Activated CD4-positive, alpha-beta memory T cell treated with anti-CD3 and anti-CD28 coated beads, Interleukin-2, amount 10 ng/mL, durations not matched to agents 7 days and 5 days (primary cell): ENCODE measurements around the gene PAK4. TPM values are rescaled to one million over a fixed set of nuclear protein-coding genes. Genes with fewer than 3 reads are reported as not detected.

Experiments
- CTCF ChIA-PET: fragments of 350-600 bp; sonication (Branson Sonifier 250); formaldehyde crosslinking; loops from one replicate; lab custom pipeline; 2021; ENCODE audit warnings: antibody characterized with exemption, inconsistent platforms; lab: Charles Lee
- POLR2A ChIA-PET: fragments of 350-600 bp; sonication (Branson Sonifier 250); formaldehyde crosslinking; loops from one replicate; lab custom pipeline; 2021; ENCODE audit warnings: antibody characterized with exemption; lab: Charles Lee
- DNase-seq: peaks from one replicate; pipeline ENCODE4 v3.0.0-alpha.2; 2020
- H3K27ac Mint-ChIP-seq: one replicate; pipeline ENCODE4 v1.8.0; 2021; ENCODE audit warnings: mild to moderate bottlenecking, mixed read lengths
- H3K27me3 Mint-ChIP-seq: one replicate; pipeline ENCODE4 v1.8.0; 2021; ENCODE audit warnings: mixed read lengths
- H3K36me3 Mint-ChIP-seq: one replicate; pipeline ENCODE4 v1.8.0; 2021; ENCODE audit warnings: low read depth, mixed read lengths
- H3K4me1 Mint-ChIP-seq: one replicate; pipeline ENCODE4 v1.8.0; 2021; ENCODE audit warnings: mixed read lengths
- H3K4me3 Mint-ChIP-seq: one replicate; pipeline ENCODE4 v1.8.0; 2021; ENCODE audit warnings: mild to moderate bottlenecking, mixed read lengths
- H3K9me3 Mint-ChIP-seq: one replicate; pipeline ENCODE4 v1.8.0; 2021; ENCODE audit warnings: mixed read lengths
- total RNA-seq, 2 experiments: library from RNA; stranded (reverse); gene quantifications; one replicate each; pipeline ENCODE4 v1.2.3, GENCODE V29; 2021

The PAK4 gene
- total RNA-seq, 2 experiments from 2014 or later: 16.2 to 19.6 TPM

GRCh38 chr19:39168258-39169142 is 42.9 kb downstream of the PAK4 start:
- H3K9me3 Mint-ChIP-seq: no peaks in the 10 kb centered on the region
- ChIA-PET CTCF (no interaction called here), POLR2A (no interaction called here)
- no peak overlapping the region for H3K4me3 Mint-ChIP-seq
- H3K36me3 Mint-ChIP-seq: no peaks in the 10 kb centered on the region
- DNase-seq: no peak
- no peaks in the 10 kb centered on the region for H3K27me3 Mint-ChIP-seq
- no peaks in the 10 kb centered on the region for H3K4me1 Mint-ChIP-seq
- no peak overlapping the region for H3K27ac Mint-ChIP-seq

GRCh38 chr19:39169143-39169810 is 43.7 kb downstream of the PAK4 start:
- no peak for DNase-seq
- ChIA-PET POLR2A (no interaction called here), CTCF (no interaction called here)
- H3K36me3 Mint-ChIP-seq: no peaks in the 10 kb centered on the region
- no peaks in the 10 kb centered on the region for H3K9me3 Mint-ChIP-seq
- no peaks in the 10 kb centered on the region for H3K4me1 Mint-ChIP-seq
- no peaks in the 10 kb centered on the region for H3K27me3 Mint-ChIP-seq
- H3K4me3 Mint-ChIP-seq: no peak overlapping the region
- no peak overlapping the region for H3K27ac Mint-ChIP-seq

GRCh38 chr19:39170386-39171231 is 45.0 kb downstream of the PAK4 start:
- H3K27me3 Mint-ChIP-seq: no peaks in the 10 kb centered on the region
- H3K4me1 Mint-ChIP-seq: no peaks in the 10 kb centered on the region
- H3K36me3 Mint-ChIP-seq: no peaks in the 10 kb centered on the region
- ChIA-PET POLR2A (no interaction called here), CTCF (no interaction called here)
- DNase-seq: no peak
- no peak overlapping the region for H3K27ac Mint-ChIP-seq
- H3K4me3 Mint-ChIP-seq: no peak overlapping the region
- no peaks in the 10 kb centered on the region for H3K9me3 Mint-ChIP-seq

- ChIA-PET CTCF (no interaction called here), POLR2A (no interaction called here)
Measured at GRCh38 chr19:39171479-39172465, 46.2 kb downstream of the PAK4 start.

GRCh38 chr19:39172700-39173501 is 47.3 kb downstream of the PAK4 start:
- POLR2A ChIA-PET: no interaction called here
- Mint-ChIP-seq H3K4me3 (no peak overlapping the region), H3K9me3 (no peaks in the 10 kb centered on the region), H3K27ac (no peak overlapping the region), H3K36me3 (no peaks in the 10 kb centered on the region), H3K4me1 (no peaks in the 10 kb centered on the region), H3K27me3 (no peaks in the 10 kb centered on the region)
- no peak for DNase-seq
- CTCF ChIA-PET: no interaction called here

More at GRCh38 chr19:39171479-39172465, 46.2 kb downstream of the PAK4 start:
- Mint-ChIP-seq H3K9me3 (no peaks in the 10 kb centered on the region), H3K27ac (no peak overlapping the region), H3K27me3 (no peaks in the 10 kb centered on the region), H3K4me1 (no peaks in the 10 kb centered on the region), H3K4me3 (no peak overlapping the region), H3K36me3 (no peaks in the 10 kb centered on the region)
- no peak for DNase-seq

- Mint-ChIP-seq H3K4me1 (no peaks in the 10 kb centered on the region), H3K4me3 (no peak overlapping the region), H3K36me3 (no peaks in the 10 kb centered on the region), H3K9me3 (no peaks in the 10 kb centered on the region), H3K27ac (no peak overlapping the region), H3K27me3 (no peaks in the 10 kb centered on the region)
- ChIA-PET POLR2A (no interaction called here), CTCF (no interaction called here)
- no peak for DNase-seq
Measured at GRCh38 chr19:39173502-39173991, 48.0 kb downstream of the PAK4 start.

GRCh38 chr19:39174142-39174541 is 48.6 kb downstream of the PAK4 start:
- CTCF ChIA-PET: no interaction called here
- no peak overlapping the region for H3K27ac Mint-ChIP-seq
- no peak for DNase-seq
- H3K4me3 Mint-ChIP-seq: no peak overlapping the region
- no peaks in the 10 kb centered on the region for H3K27me3 Mint-ChIP-seq
- H3K4me1 Mint-ChIP-seq: no peaks in the 10 kb centered on the region
- POLR2A ChIA-PET: no interaction called here
- H3K36me3 Mint-ChIP-seq: no peaks in the 10 kb centered on the region
- no peaks in the 10 kb centered on the region for H3K9me3 Mint-ChIP-seq

GRCh38 chr19:39174558-39175544 is 49.3 kb downstream of the PAK4 start:
- no peak for DNase-seq
- ChIA-PET CTCF (no interaction called here), POLR2A (no interaction called here)
- no peaks in the 10 kb centered on the region for H3K27me3 Mint-ChIP-seq
- H3K4me3 Mint-ChIP-seq: no peak overlapping the region
- no peaks in the 10 kb centered on the region for H3K36me3 Mint-ChIP-seq
- H3K27ac Mint-ChIP-seq: no peak overlapping the region
- no peaks in the 10 kb centered on the region for H3K4me1 Mint-ChIP-seq
- H3K9me3 Mint-ChIP-seq: no peaks in the 10 kb centered on the region

- Mint-ChIP-seq H3K27me3 (no peaks in the 10 kb centered on the region), H3K27ac (no peak overlapping the region), H3K4me3 (no peak overlapping the region), H3K4me1 (no peaks in the 10 kb centered on the region), H3K36me3 (no peaks in the 10 kb centered on the region), H3K9me3 (no peaks in the 10 kb centered on the region)
- POLR2A ChIA-PET: no interaction called here
- CTCF ChIA-PET: no interaction called here
- no peak for DNase-seq
Measured at GRCh38 chr19:39175564-39175963, 50.0 kb downstream of the PAK4 start.

GRCh38 chr19:39177110-39177699 is 51.6 kb downstream of the PAK4 start:
- Mint-ChIP-seq H3K4me1 (no peaks in the 10 kb centered on the region), H3K27me3 (no peaks in the 10 kb centered on the region), H3K4me3 (no peak overlapping the region), H3K27ac (no peak overlapping the region), H3K36me3 (no peaks in the 10 kb centered on the region), H3K9me3 (no peaks in the 10 kb centered on the region)
- POLR2A ChIA-PET: no interaction called here
- DNase-seq: no peak
- CTCF ChIA-PET: no interaction called here
